ENCODE measurements around the gene DOK7.

DNA sequence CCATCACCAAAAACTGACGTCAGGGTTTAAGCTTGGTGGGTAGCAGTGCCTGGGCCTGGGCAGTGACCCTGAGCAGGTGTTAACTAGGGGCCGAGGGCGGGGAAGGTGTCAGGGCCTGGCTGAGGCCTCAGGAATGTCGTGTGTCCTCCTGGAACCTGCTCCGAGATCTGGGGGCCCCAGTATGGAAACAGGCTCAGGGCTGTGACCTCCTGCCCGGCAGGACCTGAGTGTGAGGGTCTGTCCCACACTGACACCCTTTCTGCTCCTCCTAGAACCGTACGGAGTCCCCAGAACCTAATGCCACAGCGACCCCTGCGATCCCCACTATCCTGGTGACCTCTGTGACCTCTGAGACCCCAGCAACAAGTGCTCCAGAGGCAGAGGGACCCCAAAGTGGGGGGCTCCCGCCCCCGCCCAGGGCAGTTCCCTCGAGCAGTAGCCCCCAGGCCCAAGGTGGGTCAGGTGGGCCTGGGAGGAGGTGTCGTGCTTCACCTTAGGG, 20.6 kb upstream of the DOK7 start:
- no peak for TF ChIP-seq CTCF (IDR thresholded peaks at IDR 0.05; ENCODE audit: extremely low read depth in 1 of 2, insufficient read depth in 1 of 2, low read depth in 1 of 2, low read length in 2 of 2)
- TF ChIP-seq POLR2A (IDR thresholded peaks at IDR 0.05; ENCODE audit: low read depth, low read length), result no peak
- TF ChIP-seq EZH2 (IDR thresholded peaks at IDR 0.05; ENCODE audit: borderline replicate concordance, low read depth, low read length, severe bottlenecking), result no peak
- no peak for TF ChIP-seq JUN (IDR thresholded peaks at IDR 0.05; ENCODE audit: borderline replicate concordance, insufficient read depth, insufficient read length, low read depth)

Measured in endothelial cell of umbilical vein (primary cell).